HG03175 (cell line): Measurements from ENCODE around the gene GPX3.
A peak's percentile ranks its signal among the peaks of the same experiment; 100 is the strongest.

ENCODE experiments used
- ATAC-seq: cut with Tn5 transposase; IDR thresholded peaks from one replicate; pipeline ENCODE4 v1.9.1; 2021; ENCODE audit warnings: mild to moderate bottlenecking, moderate library complexity; ENCODE audit not compliant: unreplicated experiment

The GPX3 gene

DNA sequence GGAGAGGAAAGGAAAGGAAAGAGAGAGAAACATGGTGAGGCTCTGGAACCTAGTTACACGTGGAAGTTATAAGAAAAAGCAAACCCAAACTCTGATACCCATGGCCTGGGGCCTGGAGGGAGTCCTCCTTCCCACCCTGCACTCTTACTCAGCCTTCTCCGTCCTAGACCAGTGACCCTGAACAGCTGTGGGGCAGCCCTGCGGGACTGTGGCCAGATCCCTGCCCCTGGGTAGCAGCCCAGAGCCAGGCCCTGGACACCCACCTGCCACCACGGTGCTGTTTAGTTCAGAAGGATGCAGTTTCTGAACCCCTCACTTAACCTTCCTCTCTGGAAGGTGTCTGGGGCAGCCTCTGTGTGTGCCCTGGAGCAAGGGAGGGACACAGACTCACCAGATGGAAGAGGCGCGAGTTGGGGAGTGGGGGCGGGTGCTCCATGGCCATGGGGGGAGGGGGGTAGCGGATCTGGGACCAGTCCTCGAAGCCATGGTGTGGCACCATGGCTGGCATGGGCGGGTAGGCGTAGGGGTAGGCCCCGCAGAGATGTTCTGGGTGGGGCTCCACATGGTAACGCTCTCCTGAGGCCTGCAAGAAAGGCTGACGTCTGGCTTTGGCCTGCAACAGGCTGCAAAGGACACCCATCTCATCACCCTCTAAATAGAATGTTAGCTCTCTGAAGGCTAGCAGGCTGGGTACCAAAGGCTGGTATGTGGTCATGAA, 13.0 kb downstream of the GPX3 start:
- ATAC-seq = no peak

DNA sequence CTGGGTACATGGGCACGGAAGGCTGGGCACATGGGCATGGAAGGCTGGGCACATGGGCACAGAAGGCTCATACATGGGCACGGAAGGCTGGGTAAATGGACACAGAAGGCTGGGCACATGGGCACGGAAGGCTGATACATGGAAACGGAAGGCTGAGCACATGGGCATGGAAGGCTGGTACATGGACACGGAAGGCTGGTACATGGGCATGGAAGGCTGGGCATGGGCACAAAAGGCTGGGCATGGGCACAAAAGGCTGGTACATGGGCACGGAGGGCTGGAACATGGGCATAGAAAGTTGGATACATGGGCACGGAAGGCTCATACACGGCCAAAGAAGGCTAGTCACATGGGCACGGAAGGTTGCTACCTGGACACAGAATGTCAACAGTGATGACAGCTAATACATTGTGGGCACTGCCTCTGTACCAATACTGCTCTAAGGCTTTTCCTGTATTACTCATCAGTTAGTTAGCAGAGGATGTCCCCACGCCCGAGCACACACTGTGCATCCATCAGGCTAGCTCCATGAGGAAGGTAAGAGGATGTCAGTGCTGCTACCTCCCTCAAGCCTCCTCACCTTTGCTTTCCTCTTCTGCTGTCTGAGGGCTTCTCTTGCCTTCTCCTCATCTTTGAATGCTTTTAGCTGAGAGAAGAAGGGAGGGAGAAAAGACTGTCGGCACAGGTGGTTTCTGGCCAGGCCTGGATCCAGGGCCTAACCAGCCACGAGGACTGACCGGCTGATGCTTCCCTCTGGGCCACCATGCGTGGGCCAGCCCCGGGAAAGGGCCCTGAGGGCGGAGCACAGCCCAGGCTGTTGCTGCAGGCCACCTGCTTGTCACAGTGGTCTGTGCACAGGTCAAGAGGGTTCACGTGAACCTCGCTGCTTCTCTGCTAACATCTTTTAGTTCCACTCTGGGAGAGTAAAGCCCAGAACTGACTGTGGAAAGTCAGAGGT, 14.3 kb downstream of the GPX3 start:
- ATAC-seq = no peak

DNA sequence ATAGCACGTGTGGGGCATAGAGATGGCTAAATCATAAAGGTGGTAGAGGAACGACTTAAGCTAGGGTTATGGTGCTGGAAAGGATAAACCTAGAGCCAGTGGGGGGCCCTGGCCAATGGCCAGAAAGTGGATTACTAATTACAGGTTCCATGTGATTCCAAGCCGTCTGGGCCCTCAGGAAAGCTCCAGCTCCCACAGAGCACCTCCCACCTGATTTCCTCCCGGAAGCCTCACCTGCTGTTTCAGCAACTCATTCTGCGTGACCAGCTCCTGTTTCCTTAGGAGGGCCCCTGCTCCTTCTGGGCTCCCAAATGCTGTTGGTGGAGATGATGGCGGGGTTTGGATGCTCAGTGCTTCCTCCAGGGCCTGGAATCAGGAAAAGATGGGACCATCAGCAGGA, 16.2 kb downstream of the GPX3 start:
- ATAC-seq = no peak

DNA sequence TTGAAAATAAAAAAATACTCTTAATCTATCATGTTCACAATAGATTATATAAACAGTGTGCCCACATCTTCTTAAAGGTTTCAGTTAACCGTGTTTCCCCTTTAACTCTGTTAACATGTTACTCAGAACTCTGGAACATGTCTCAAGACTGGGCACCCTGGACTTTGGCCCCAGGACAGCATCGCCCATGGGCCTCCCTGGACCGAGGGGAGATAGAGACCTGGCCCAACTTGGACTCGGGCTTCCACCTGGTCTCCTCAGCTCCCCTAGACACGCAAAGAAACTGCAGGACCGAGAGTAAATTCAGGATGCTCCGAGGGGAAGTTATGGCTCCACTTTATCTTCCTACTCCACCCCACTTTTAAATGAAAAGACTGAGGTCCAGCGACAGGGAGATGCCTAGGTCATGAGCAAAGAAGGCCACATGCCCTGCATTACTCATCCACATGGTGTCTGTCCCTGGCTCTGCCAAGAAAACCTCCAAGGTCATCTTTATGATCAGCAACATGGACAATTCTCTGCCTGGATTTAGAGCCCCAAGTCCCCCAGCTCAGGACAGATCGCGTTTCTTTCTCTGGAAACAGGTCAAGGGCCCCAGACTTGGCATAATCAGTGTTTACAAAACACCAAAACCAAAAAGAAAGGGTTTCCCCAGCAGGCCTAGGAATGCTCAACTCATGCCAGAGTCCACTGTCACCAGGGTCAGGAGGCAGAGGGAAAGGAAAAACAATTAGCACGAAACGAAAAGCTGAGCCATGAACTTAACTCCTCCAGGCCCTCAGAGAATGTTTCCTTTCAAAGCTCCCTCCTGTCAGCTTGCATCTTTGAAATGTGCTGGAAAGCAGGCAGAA, 17.4 kb downstream of the GPX3 start:
- no peak for ATAC-seq

DNA sequence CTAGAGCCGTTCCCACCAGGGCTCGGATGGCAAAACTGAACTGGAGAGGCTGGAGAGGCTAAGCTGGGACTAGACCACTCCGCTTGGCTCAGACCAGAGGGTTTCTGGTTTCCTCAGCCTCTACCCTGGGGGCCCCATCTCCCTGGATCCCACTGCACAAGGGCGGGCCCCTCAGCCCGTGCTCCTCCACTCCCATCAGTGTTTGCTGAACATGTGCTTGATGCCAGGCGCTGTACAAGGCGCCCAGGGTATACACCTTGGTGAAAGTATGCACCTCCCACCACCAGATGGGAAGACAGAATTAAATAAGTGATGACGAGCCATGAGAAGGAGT, 18.0 kb downstream of the GPX3 start:
- ATAC-seq = no peak

DNA sequence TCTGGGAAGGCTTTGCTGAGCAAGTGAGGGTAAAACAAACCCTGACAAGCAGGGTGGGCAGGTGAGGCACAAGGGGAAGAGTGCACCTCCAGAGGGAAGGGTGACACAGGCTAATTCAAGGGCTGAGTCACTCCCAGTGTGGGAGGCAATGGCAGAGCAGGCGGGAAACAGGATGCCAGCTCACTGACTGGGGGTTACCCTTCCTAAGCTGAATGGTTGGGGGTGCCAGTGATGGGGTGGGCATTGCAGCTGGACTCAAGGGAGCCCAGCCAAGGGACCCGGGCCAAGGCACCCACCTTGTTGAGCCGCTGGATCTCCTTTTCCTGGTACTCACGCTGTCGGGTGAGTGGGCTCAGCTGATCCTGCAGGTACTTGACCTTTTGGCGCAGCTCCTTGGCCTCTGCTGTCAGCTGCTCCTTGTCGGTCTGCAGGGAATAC, 18.4 kb downstream of the GPX3 start:
- ATAC-seq = no peak

DNA sequence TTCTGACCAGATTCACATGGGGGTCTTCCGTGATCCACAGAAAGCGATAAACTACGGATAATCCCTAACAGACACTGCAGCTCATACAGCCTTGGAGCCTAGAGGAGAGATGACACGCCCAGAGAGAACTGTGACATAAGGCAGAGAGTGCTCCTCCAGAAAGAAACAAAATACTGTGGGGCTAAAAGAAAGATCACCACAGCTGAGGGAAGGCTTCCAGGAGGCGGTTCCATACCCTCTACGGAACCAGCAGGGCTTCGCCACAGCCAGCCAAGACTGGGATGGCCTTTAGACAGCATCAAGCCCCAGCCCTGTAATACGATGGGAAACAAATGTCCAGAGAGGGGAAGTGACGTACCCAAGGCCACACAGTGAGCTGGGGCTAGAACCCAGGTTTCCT, 19.3 kb downstream of the GPX3 start:
- no peak for ATAC-seq

DNA sequence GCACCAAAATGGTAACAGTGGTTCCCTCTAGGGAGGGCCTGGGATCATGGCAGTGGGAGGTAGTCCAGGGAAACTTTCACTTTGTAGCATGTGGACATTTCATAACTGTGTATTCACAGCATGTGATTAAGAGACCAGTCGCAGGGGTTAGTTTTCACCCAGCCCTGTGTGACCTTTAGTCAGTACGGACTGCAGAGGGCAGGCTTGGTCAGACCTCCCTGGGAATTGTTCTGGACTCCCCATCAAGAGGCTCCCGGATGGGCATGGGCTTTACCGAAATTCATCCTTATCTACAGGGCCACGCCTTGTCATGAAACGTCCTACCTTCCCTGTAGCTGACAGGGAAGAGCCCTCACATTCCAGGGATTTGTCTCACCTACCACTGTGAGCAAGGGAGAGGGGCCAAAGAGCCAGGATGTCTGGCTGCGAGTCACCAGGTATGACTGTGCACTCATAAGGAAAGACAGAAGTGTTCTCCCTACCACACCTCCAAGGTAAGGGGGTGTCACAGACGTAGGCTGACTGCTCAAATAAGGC, 19.9 kb downstream of the GPX3 start:
- no peak for ATAC-seq

DNA sequence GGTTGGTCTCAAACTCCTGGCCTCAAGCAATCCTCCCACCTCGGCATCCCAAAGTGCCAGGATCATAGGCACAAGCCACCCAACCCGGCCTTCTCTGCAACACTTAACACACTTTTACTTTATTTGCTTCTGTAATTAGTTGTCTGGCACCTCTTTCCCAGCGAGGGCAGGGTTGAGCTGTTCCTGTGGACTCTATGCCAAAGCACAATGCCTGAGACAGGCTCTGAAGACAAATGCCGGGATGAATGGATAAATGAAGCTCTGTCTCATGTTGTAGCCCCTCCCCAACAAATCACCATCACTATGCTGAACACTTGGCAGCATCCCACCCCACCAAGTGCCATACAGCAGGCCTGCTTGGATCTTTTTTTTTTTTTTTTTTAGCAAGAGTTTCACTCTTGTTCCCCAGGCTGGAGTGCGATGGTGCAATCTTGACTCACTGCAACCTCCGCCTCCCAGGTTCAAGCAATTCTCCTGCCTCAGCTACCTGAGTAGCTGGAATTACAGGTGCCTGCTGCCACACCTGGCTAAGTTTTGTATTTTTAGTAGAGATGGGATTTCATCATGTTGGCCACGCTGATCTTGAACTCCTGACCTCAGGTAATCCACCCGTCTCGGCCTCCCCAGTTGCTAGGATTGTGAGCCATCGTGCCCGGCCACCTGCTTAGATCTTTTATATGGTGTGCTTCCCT, 21.3 kb downstream of the GPX3 start:
- no peak for ATAC-seq

DNA sequence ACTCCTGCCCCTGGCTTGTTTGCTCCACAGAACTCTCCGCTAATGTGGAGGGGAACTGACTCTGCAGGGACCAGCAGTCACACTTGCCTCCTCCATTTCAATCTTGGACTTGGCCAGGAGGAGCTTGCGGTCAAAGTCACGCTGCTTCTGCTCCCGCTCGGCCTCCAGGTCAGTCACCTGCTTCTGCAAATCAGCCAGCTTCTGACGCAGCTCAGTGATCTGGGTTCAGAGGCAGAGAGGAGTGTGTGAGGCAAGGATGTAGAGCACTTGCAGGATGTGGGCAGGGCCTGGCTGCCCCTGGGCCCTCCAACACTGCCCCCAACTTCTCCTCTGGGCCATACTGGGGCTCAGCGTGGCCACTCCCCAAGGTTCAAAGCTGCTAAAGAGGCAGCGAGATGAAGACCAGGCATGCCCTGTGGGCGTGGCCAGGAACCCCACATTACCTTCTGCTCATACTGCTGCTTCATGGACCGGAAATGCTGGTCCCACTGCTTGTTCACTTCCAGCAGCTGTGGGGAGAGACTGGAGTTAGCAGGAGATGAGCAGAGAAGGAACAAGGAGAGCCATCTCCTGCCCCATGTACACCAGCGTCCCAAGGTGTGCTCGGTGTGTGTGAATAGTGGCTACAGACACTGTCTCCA, 22.2 kb downstream of the GPX3 start:
- ATAC-seq = no peak

DNA sequence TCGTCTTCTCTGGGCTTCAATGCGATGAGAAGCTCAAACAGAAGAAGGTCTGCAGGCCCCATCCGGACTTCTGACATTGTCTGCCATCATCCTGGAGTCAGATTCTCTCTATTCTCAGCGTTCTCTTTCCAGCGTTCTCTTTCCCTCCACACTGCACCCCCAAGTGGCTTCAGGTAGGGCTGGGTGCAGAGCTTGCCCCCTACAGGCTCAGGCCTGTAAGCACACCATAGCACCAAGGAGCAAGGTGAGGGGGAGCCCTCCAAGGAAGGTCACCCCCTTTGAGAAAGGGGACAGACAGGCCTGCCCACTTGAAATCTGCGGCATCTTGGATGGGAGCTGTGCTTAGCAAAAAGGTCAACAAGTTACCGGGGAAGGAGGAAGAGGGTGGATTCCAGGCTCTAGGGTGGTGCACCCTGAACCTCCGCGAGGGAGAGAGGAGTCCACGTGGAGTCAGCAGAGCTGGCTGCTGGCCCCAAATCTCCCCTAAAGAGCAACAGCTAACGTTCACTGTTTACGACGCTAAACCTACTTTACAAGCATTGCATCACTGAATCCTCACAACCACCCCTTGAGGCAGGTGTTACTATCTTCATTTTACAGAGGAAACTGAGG, 27.5 kb downstream of the GPX3 start:
- ATAC-seq = peak; percentile 71

DNA sequence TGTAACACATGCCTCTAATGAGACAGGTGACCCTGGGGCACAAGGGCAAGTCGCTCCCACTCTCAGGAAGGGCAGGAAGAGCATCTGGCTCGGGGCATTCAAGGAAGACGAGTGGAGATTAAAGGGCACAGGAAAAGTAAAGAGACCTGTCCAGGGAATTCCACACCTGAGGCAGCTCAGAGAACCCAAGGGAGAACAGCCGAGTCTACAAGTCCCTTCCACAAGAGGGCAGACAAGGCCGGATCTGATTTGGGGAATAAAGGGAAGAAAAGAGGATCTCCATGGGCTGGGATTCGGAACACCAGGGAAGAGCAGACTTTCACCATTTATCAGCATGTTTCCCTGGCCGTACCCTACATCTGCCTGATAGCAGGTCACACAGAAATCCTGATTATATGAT, 28.1 kb downstream of the GPX3 start:
- no peak for ATAC-seq

DNA sequence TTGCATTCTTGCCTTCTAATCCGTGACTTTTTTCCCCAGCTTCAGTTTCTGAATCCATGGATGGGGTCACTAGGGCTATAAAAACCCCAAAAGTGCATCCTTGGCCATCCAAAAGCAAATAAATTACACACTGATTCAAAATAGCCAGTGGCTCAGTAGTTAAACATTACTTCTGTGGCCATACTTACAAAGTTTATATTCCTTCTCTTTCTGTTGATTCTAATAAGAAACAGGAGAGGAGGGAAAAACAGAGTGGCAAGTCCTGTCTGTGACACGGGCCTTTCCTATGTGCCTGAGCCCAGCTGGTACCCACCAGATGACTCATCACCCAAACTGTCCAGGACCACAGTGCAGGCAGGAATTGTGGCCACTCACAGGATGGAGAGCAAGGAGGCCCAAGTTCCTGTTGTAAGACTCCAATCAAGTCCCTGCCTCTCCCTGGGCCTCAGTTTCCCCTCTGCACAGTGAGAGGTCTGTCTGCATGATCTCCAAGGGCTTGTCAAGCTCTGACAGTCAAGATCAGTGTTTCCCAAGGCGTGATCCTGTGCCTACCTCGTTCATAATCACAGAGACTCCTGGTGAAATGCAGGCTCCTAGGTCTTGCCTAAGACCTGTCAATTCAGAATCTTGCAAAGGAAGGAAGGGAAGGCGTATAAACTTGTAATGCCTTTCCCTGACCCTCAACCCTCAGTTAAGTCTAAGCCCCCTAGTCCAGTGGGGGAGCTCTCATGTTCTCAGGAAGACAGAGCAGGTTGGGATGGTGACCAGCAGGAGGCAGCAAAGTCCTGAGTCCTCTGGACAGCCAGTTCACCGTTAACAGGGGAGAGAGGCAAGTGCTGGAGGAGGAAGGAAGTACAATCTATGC, 30.9 kb downstream of the GPX3 start:
- peak; percentile 76 for ATAC-seq

DNA sequence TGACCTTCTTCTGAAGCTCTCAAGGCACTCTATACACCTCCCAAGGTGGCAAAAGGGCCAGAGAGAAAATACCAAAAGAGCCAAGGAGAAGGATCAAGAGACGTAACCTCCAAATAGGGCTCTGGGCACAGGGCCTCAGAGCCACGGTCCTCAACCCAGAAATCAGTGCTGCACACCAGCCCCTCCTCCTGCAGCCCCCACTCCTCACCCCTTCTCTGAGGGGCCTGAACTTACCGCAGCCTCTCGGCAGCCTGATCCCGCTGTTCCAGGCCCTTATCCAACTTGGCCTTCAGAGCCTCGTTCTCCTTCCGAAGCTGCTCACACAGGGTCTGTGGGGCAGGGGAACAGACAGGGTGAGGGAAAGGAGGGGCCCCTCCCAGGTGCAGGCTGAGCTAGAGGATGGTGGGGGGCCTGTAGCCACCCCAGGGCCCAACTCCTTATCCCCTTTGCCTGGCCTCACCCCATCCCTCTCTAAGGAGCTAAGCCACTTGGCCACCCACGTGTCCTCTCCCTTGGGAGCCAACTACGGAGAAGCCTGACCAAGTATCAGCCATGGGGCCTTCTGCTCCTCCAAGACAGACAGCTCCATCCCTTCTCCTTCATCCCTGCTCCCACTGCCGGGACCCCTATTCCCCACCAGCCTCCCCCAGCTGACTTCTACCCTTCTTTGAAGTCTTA, 31.7 kb downstream of the GPX3 start:
- ATAC-seq = no peak

DNA sequence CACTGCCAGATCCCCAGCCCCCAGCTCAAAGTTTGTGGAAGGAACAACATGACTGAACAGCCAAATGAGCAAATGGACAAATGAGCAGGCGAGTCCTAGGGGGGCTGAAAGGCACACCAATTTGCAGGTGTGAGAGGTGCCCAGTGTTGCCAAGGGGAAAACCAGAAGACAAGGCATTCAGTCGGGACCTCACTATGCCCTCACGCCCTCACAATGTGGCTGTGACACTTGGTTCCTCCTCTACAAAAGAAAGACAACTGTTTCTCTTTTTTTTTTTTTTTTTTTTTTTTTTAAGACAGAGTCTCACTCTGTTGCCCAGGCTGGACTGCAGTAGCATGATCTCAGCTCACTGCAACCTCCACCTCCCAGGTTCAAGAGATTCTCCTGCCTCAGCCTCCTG, 32.4 kb downstream of the GPX3 start:
- no peak for ATAC-seq

DNA sequence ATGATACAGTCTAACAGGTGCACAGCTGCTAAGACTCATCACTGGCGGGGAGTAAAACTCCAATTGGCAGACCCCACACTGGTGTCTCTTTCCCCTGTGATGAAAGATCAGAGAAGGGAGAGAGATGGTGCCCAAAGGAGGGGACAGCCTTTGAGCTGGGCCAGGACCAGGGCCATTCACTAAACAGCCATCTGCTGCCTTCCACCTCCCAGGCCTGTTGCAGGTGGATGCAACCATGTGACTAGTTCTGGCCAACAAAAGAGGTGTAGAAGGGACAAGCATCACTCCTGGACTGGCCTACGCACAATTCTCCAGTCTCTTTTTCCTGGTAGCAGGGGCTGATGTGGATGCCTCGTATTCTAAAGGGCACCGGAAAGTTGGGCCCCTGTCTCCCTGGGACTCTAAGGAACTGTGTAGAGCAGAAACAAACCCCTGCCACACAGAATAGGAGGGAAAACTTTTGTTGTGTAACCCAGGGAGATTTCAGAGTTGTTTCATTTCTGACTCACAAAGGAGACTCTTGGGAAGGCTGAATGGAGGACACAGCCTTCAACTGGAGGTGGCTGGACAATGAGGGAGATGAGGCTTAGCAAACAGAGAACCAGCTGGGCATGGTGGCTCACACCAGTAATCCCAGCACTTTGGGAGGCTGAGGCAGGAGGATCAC, 33.5 kb downstream of the GPX3 start:
- ATAC-seq = no peak

DNA sequence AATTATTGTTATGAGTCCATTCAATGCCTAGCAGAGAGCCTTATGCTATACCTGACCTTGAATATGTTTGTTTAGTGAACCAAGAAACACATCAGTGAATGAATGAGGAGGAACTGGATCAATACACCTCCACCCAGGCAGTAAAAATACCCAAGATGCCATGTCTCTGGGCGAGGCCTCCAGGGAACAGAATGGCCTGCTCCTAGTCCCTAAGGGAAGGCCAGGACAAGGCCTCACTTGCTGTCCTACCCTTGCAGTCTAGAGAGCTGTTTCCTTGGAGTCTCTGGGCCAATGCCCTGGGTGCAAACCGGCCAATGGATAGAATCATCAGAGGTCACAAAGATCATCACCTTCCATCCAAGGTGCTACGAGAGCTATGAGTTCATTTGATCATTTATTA, 34.3 kb downstream of the GPX3 start:
- no peak for ATAC-seq

DNA sequence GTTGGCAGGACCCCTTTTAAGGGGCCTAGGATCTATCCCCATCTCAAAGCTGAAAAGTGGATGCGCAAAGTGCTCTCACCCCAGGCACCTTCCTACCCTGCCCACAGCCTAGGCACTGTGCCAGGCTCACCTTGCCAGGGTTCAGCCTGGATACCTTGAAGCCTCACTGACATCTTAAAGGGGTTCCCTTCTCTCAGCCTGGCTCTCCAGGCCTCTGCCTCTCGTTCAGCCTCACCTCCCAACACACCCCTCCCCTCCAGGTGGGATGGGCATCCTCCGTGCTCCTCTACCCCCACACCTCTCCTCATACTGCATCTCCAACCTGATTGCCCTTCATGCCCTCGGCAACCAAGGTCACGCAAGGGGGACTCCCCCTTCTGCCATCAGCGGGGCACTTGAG, 34.9 kb downstream of the GPX3 start:
- no peak for ATAC-seq
